Small intestine (tissue), 7 donors: ENCODE results near the gene CCDC57. TPM values are rescaled to one million over a fixed set of nuclear protein-coding genes. Genes with fewer than 3 reads are reported as not detected.

Experiments used
- DNase-seq, 2 donors: peaks; one replicate each; pipeline versions ENCODE4 v3.0.0 to v3.0.0-alpha.2; 2013
- FAIRE-seq: peaks from 2 replicates; lab custom pipeline; 2012; peaks lifted over from hg19 to GRCh38; lab: Jason Lieb, UNC
- H3K27ac ChIP-seq, 3 donors: one replicate each; pipeline ENCODE4 v1.5.1; 2013; ENCODE audit warnings: low read length in 2 of 3, mild to moderate bottlenecking in 2 of 3, control low read depth in 1 of 3, inconsistent platforms in 1 of 3, low read depth in 1 of 3, moderate library complexity in 1 of 3
- H3K27me3 ChIP-seq, 3 donors: one replicate each; pipeline ENCODE4 v1.6.1; 2013; ENCODE audit warnings: low read length in 3 of 3, inconsistent platforms in 1 of 3; ENCODE audit not compliant: control insufficient read depth in 3 of 3, insufficient read depth in 3 of 3
- H3K36me3 ChIP-seq, 3 donors: one replicate each; pipeline ENCODE4 v1.6.1; 2013; ENCODE audit warnings: low read length in 3 of 3, inconsistent platforms in 1 of 3, low read depth in 1 of 3, mild to moderate bottlenecking in 1 of 3, moderate library complexity in 1 of 3; ENCODE audit not compliant: control insufficient read depth in 3 of 3, insufficient read depth in 2 of 3
- H3K4me1 ChIP-seq, 3 donors: one replicate each; pipeline ENCODE4 v1.6.1; 2013; ENCODE audit warnings: low read length in 2 of 3, inconsistent platforms in 1 of 3, low read depth in 1 of 3, mild to moderate bottlenecking in 1 of 3, moderate library complexity in 1 of 3; ENCODE audit not compliant: control insufficient read depth in 3 of 3, insufficient read depth in 2 of 3
- H3K4me3 ChIP-seq, 3 donors: one replicate each; pipeline ENCODE4 v1.5.1; 2013; ENCODE audit warnings: low read length in 3 of 3, control low read depth in 1 of 3, inconsistent platforms in 1 of 3, low read depth in 1 of 3, mild to moderate bottlenecking in 1 of 3, moderate library complexity in 1 of 3
- H3K9me3 ChIP-seq, 2 donors: one replicate each; pipeline ENCODE4 v1.6.1; 2013; ENCODE audit warnings: low read depth in 1 of 2, low read length in 1 of 2; ENCODE audit not compliant: control insufficient read depth in 2 of 2, insufficient read depth in 1 of 2
- WGBS, 3 donors: extraction: QIAGEN DNeasy Blood & Tissue Kit; methylation state at CpG; one replicate each; pipeline ENCODE4 v1.1.7; 2013; 5-methylcytosine and 5-hydroxymethylcytosine counted together
- polyA plus RNA-seq, 4 donors: library from polyadenylated mRNA; stranded (reverse) in 3 of 4; unstranded in 1 of 4; fragments of 200-250 nt in 3 of 4; fragments of 120-200 nt in 1 of 4; gene quantifications; one replicate each; pipeline versions ENCODE4 v1.2.1 to v1.2.3, GENCODE V29; 2013
- donor health status: healthy with polysubstance abuse.
- donor health status: control.
- donor health status: control.
- donor health status: Bipolar disorder and iron deficiency.
- donor health status: healthy.

The CCDC57 gene
- polyA plus RNA-seq, 4 donors = 36.7 to 97.3 (median 44.6) TPM

- WGBS, 3 donors = 12 to 19% (median 15%) methylated on average over 52 to 80 of the region's 80 CpGs
- FAIRE-seq (no peak), DNase-seq (no peak)
- Histone ChIP-seq H3K27me3 (no peaks in the 10 kb centered on the region), H3K27ac (peak overlapping the region; percentile 32 to 98 (median 96)), H3K36me3 (peaks cover under 1 to 40% (median 6%) of the 10 kb centered on the region in 3 donors), H3K4me1 (peaks cover 2 to 43% (median 6%) of the 10 kb centered on the region in 3 donors), H3K4me3 (peak overlapping the region; percentile 33 to 62 (median 42)), H3K9me3 (no peaks in the 10 kb centered on the region)
These were observed 113.5 kb downstream of the CCDC57 start for GRCh38 chr17:82098939-82099763.

- Histone ChIP-seq H3K27ac (peak within 1 kb of the TSS; percentile 89 to 98 (median 96)), H3K36me3 (peaks cover 4 to 48% (median 7%) of the 10 kb centered on the region in 3 donors), H3K4me1 (peaks cover 2 to 35% (median 6%) of the 10 kb centered on the region in 3 donors), H3K27me3 (no peaks in the 10 kb centered on the region), H3K4me3 (peak within 1 kb of the TSS; percentile 54 to 73 (median 62)), H3K9me3 (no peaks in the 10 kb centered on the region)
- DNase-seq (peak; percentile 94 to 98), FAIRE-seq (no peak)
- 0 to 1% (median 0%) methylated on average over 68 to 124 of the region's 124 CpGs for WGBS, 3 donors
These were observed 114.3 kb downstream of the CCDC57 start, which contains the start of gene FASN for GRCh38 chr17:82098169-82098938. TSS of gene FASN (minus strand) at chr17:82098236. CDS start at chr17:82096445, 1,791 bp downstream.

- 1 to 2% (median 1%) methylated on average over 24 to 36 of the region's 36 CpGs for WGBS, 3 donors
- FAIRE-seq (no peak), DNase-seq (no peak)
- no peaks in the 10 kb centered on the region for H3K27me3 ChIP-seq
- H3K27ac ChIP-seq = peak overlapping the region; percentile 71 to 92 (median 85)
- peaks cover 4 to 53% (median 7%) of the 10 kb centered on the region in 3 donors for H3K36me3 ChIP-seq
- no peaks in the 10 kb centered on the region for H3K9me3 ChIP-seq
- H3K4me1 ChIP-seq = peaks cover 2 to 32% (median 6%) of the 10 kb centered on the region in 3 donors
- H3K4me3 ChIP-seq = peak overlapping the region; percentile 54 to 73 (median 62)
These were observed 114.8 kb downstream of the CCDC57 start for GRCh38 chr17:82097919-82098168.

GRCh38 chr17:82097184-82097918 is 115.3 kb downstream of the CCDC57 start:
- H3K36me3 ChIP-seq = peaks cover 4 to 58% (median 9%) of the 10 kb centered on the region in 3 donors
- no peak for FAIRE-seq
- H3K4me3 ChIP-seq = peak overlapping the region; percentile 54 to 73 (median 62)
- H3K27ac ChIP-seq = peak overlapping the region; percentile 71 to 92 (median 85)
- H3K27me3 ChIP-seq = no peaks in the 10 kb centered on the region
- peaks cover 2 to 32% (median 6%) of the 10 kb centered on the region in 3 donors for H3K4me1 ChIP-seq
- 1% methylated on average over 41 to 77 of the region's 77 CpGs for WGBS, 3 donors
- peak; percentile 32 to 74 for DNase-seq
- no peaks in the 10 kb centered on the region for H3K9me3 ChIP-seq

- Histone ChIP-seq H3K4me3 (peak overlapping the region; percentile 54 to 73 (median 62)), H3K27me3 (no peaks in the 10 kb centered on the region), H3K27ac (peak overlapping the region in 1 of 3 donors; percentile 46), H3K4me1 (peaks cover 2 to 28% (median 6%) of the 10 kb centered on the region in 3 donors), H3K9me3 (no peaks in the 10 kb centered on the region), H3K36me3 (peaks cover 9 to 61% (median 13%) of the 10 kb centered on the region in 3 donors)
- WGBS, 3 donors = 56 to 69% (median 58%) methylated on average over 7 to 8 of the region's 8 CpGs
- DNase-seq = no peak
- no peak for FAIRE-seq
These were observed 115.9 kb downstream of the CCDC57 start for GRCh38 chr17:82096709-82097183.

- H3K27me3 ChIP-seq = no peaks in the 10 kb centered on the region
- FAIRE-seq = no peak
- no peak for DNase-seq
- H3K9me3 ChIP-seq = no peaks in the 10 kb centered on the region
- H3K36me3 ChIP-seq = peaks cover 9 to 61% (median 17%) of the 10 kb centered on the region in 3 donors
- H3K4me1 ChIP-seq = peaks cover 2 to 21% (median 6%) of the 10 kb centered on the region in 3 donors
- WGBS, 3 donors = 92 to 96% (median 94%) methylated on average over 35 of the region's 35 CpGs
- H3K4me3 ChIP-seq = peak overlapping the region in 1 of 3 donors; percentile 54
- H3K27ac ChIP-seq = no peak overlapping the region
These were observed 116.6 kb downstream of the CCDC57 start for GRCh38 chr17:82095777-82096708.
